GM12891 (cell line): ENCODE results near the gene GLIS1.

Experiments
- PAX5 ChIP-seq: IDR thresholded peaks from 2 replicates; pipeline ENCODE4 v1.6.1; 2011; ENCODE audit warnings: low read length, moderate library complexity, mild to moderate bottlenecking; ENCODE audit not compliant: insufficient read depth, severe bottlenecking
- POLR2A ChIP-seq: IDR thresholded peaks from 2 replicates; pipeline ENCODE4 v1.6.1; 2011; ENCODE audit warnings: low read depth, low read length, control low read depth
- POLR2AphosphoS5 ChIP-seq: IDR thresholded peaks from 2 replicates; pipeline ENCODE4 v1.6.1; 2011; ENCODE audit warnings: low read depth, low read length, control low read depth
- POU2F2 ChIP-seq: IDR thresholded peaks from 2 replicates; pipeline ENCODE4 v1.6.1; 2011; ENCODE audit warnings: low read depth, mild to moderate bottlenecking, control low read depth, low read length, moderate library complexity
- TAF1 ChIP-seq: IDR thresholded peaks from 2 replicates; pipeline ENCODE4 v1.6.1; 2011; ENCODE audit warnings: low read depth, low read length, control low read depth

GRCh38 chr1:53530550-53530949 is 208.4 kb downstream of the GLIS1 start:
- no peak for TF ChIP-seq POLR2A
- no peak for TF ChIP-seq TAF1
- TF ChIP-seq POLR2AphosphoS5: no peak
- TF ChIP-seq PAX5: no peak
- TF ChIP-seq POU2F2: no peak
